DND-41 (cell line): ENCODE results near the gene BMF.

Experiments used
- CTCF ChIP-seq: IDR thresholded peaks from 2 replicates; pipeline ENCODE4 v1.5.1; 2012; ENCODE audit warnings: borderline replicate concordance, low read length, moderate library complexity, mild to moderate bottlenecking; ENCODE audit not compliant: poor library complexity, severe bottlenecking; ENCODE audit errors: extremely low read depth
- EZH2 ChIP-seq: IDR thresholded peaks from 3 replicates; pipeline ENCODE4 v1.6.1; 2012; ENCODE audit warnings: borderline replicate concordance, low read depth, mild to moderate bottlenecking, moderate library complexity, low read length, inconsistent platforms; ENCODE audit not compliant: severe bottlenecking

- TF ChIP-seq CTCF (no peak), EZH2 (no peak)
These were observed 17.8 kb downstream of the BMF start for GRCh38 chr15:40090774-40091455.
